HG03280 (cell line): ENCODE measurements around the gene CENPH.
A peak's percentile ranks its signal among the peaks of the same experiment; 100 is the strongest.
"Not testable (repeated sequence)": the region's sequence is repeated elsewhere in the genome, so short reads cannot be mapped to it uniquely, and the experiment has no call there.

Source experiments
- ATAC-seq: cut with Tn5 transposase; IDR thresholded peaks from one replicate; pipeline ENCODE4 v1.9.1; 2021; ENCODE audit warnings: mild to moderate bottlenecking, moderate library complexity; ENCODE audit not compliant: unreplicated experiment

Gene CENPH

DNA sequence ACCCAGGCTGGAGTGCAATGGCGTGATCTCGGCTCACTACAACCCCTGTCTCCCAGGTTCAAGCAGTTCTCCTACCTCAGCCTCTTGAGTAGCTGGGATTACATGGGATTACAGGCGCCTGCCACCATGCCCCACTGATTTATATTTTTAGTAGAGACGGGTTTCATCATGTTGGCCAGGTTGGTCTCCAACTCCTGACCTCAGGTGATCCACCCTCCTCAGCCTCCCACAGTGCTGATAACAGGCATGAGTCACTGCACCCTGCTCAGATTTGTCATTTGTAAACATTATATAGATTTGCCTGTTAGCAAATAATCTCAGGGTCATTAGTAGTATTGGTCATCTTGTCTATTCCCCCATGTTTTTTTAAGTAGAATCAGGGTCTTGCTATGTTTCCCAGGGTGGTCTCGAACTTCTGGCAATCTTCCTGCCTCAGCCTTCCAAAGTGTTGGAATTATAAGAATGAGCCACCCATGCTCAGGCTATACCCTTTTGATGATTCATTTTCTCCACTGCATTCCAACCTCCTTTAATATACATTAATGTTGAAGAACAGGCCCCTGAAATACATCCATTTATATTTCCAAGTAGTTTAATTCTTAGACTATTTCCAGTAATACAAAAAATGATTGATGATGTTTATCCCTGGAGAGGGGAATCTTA is 17.3 kb downstream of the CENPH start:
- ATAC-seq: no peak

DNA sequence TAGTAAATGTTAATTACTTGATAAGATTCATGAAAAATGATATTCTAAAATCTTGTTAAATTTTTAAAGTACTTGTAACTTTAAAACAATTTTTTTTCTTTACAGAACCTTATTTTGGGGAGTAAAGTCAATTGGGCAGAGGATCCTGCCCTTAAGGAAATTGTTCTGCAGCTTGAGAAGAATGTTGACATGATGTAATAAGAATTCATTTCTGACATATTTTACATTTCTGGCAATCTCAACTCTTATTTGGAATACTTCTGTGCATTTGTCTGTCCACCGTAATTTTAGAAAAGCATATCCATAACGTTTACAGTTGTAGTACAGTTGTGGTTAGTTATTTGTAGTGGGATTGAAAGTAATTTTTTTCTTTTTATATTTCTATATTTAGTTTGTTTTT is 20.2 kb downstream of the CENPH start:
- no peak for ATAC-seq

DNA sequence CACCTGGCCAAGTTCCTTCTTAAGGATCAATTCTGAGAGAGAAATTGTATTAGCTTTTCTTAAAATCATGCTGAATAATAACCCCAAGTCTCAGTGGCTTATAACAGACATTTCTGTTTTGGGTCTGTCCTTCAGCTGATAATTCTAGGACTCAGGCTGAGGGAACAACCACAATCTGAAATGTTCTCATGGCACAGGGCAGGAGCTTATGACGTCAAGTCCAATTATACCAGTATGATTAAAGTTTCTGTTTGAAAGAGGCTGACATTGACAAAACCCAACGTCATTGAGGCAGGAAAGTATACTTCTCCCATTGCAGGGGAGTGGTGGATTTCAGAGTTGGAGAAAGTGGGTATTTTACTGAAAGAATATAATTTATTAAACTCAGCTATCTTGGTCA is 21.8 kb downstream of the CENPH start:
- no peak for ATAC-seq

DNA sequence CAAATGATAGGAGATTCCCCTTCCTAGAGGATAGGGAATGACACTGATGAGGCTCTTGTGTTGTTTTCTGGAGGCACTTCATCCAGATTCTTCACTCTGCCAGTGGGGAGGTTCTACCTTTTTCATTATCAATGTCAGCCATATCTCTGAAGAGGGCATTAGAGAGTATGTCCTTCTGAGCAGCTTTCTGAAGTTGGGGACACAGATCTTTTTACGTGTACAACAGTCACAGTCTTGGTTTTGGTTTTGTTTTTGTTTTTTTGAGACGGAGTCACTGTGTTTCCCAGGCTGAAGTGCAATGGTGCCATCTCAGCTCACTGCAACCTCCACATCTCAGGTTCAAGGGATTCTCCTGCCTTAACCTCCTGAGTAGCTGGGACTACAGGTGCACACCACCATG is 22.6 kb downstream of the CENPH start:
- ATAC-seq: no peak

GRCh38 chr5:69213513-69214215 is 24.3 kb downstream of the CENPH start:
- ATAC-seq: no peak

DNA sequence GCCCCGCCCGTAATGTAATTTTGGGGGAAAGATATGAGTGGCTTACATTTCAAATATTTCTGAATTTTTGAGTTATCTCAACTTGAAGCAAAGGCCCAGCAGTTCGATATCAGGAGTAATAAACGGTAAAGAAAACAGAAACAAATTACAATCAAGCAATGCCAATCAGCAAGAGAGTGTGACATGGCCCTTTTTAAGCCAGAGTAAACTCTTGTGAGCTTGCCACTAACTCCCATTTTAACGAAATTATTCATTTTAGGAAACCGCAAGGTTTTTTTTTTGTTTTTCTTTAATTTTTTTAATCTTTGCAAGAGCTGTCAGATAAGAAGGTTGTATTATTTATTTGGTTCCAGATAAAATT is 27.7 kb downstream of the CENPH start:
- no peak for ATAC-seq

DNA sequence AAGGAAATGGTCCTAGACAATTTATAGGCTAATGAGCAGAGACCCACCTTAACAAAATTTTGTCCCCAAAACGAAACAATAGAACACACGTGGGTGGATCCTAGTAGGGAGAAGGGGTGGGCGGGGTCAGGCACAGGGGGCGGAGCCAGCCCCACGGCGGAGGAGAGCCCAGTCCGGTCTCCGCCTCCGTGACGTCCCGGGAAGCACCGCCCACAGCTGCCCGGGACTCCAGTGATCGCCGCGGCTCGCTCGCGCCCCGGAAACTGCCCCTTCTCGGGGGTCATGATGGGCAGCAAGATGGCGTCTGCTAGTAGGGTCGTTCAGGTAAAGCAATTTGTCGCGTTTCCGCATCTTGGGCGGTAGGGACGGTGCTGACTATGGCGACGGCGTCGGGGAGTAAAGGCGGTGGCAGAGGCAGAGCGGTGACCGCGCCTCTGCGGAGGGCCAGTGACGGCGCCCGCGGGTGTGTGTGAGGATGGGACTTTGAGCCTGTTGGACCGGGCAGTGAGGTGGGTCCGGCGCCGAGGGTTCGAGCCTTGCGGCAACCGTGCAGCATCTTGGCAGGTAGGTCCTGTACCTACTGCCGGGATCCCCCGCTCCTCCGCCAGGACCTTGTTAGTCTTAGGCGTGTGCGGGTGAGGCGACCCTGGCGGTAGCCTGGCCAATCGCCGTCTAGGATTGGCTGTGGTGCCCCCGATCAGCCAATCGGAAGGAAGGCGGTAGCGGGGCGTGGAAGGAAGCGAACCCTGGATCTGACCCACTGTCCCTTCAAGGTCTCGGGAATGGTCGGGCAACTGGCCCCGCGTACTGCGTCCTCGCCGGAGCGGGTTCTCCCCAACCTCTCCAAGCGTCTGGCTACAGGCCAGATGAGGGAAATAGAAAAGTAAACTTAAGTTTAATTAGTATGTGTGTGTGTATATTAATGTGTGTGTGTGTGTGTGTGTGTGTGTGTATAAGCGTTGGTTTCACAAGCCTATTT is 28.5 kb downstream of the CENPH start:
- ATAC-seq: peak; percentile 90

GRCh38 chr5:69219939-69220338 is 30.6 kb downstream of the CENPH start:
- ATAC-seq: no peak

DNA sequence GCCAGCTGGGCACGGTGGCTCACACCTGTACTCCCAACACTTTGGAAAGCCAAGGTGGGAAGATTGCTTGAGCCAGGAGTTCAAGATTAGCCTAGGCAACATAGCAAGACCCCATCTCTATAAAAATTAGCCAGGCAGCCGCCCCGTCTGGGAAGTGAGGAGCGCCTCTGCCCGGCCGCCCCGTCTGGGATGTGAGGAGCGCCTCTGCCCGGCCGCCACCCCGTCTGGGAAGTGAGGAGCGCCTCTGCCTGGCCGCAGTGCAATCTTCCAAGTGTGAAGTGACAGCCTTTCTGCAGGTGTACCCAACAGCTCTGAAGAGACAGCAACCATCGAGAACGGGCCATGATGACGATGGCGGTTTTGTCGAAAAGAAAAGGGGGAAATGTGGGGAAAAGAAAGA is 31.0 kb downstream of the CENPH start:
- not testable (repeated sequence) for ATAC-seq

GRCh38 chr5:69220833-69221232 is 31.4 kb downstream of the CENPH start:
- not testable (repeated sequence) for ATAC-seq

- ATAC-seq: no peak
These were observed 35.1 kb downstream of the CENPH start for GRCh38 chr5:69224520-69224919.

- no peak for ATAC-seq
These were observed 36.5 kb downstream of the CENPH start for GRCh38 chr5:69225860-69226259.

DNA sequence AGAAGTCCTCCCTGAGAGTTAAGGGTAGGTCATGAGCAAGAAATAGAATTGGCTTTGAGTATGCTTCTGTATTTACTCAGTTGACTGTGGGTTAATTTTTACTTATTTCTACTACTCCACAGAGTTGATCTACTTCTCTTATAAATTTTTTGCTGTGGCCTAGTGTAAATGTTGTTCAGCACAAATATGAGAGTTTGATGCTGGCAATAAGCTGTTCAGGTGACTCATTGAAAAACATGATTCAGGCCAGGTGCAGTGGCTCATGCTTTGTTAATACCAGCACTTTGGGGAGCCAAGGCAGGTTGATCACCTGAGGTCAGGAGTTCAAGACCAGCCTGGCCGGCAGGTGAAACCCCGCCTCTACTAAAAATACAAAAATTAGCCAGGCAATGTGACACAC is 40.8 kb downstream of the CENPH start:
- no peak for ATAC-seq

DNA sequence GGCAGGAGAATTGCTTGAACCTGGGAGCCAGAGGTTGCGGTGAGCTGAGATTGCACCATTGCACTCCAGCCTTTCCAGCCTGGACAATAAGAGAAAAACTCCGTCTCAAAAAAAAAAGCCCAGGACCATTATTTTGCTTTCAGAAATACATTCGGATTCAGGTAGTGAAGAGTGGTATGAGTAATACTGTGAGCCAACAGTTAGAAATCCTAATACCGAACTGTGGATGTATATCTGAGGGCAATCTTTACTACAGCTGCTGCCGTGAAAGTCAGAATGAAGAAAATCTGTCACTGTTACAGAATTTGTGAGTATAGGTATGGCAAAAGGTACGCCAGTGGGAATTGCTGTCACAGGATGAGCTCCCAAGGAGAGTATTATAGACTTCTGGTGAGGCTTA is 41.9 kb downstream of the CENPH start:
- ATAC-seq: no peak

DNA sequence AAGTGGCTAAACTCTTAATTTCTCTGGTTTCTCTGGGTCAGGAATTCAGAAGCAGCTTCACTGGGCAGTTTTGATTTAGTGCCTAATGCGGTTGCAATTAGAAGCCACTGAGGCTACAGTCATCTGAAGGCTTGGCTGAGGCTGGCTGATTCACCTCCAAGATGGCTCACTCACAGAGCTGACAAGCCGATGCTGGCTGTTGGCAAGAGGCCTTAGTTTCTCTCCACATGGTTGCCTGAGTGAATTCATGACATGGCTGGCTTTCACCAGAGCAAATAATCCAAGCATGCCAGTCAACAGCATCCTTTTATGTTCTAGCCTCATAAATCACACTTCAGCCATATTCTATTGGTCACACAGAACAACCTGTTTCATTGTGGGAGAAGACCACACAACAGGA is 42.5 kb downstream of the CENPH start:
- ATAC-seq: no peak

GRCh38 chr5:69234457-69235268 is 45.3 kb downstream of the CENPH start, which contains the start of gene CDK7:
TSS of gene CDK7 (plus strand) at chr5:69234886. CDS start at chr5:69234976, 90 bp downstream.
- peak; percentile 99 for ATAC-seq

- ATAC-seq: not testable (repeated sequence)
These were observed 47.4 kb downstream of the CENPH start for GRCh38 chr5:69236733-69237132.

GRCh38 chr5:69237877-69238276 is 48.5 kb downstream of the CENPH start:
- ATAC-seq: no peak

DNA sequence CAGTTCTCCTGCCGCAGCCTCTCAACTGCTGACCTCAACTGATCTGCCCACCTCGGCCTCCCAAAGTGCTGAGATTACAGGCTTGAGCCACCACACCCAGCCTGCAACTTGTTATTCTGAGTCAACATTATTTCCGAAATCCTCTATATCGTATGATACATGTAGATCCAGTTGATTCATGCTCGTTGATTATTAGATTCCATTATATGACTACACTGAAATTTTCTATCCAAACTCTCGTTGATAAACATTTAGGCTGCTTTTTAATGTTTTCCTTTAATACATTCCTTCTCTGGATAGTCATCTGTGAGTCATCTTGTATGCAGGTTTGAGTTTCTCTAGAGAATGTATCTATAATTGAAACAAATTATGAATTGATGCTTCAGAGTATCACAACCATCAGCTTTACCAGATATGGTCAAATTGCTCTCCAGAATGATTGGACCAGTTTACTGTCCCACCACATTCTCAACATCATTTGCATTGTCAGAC is 49.4 kb downstream of the CENPH start:
- no peak for ATAC-seq

DNA sequence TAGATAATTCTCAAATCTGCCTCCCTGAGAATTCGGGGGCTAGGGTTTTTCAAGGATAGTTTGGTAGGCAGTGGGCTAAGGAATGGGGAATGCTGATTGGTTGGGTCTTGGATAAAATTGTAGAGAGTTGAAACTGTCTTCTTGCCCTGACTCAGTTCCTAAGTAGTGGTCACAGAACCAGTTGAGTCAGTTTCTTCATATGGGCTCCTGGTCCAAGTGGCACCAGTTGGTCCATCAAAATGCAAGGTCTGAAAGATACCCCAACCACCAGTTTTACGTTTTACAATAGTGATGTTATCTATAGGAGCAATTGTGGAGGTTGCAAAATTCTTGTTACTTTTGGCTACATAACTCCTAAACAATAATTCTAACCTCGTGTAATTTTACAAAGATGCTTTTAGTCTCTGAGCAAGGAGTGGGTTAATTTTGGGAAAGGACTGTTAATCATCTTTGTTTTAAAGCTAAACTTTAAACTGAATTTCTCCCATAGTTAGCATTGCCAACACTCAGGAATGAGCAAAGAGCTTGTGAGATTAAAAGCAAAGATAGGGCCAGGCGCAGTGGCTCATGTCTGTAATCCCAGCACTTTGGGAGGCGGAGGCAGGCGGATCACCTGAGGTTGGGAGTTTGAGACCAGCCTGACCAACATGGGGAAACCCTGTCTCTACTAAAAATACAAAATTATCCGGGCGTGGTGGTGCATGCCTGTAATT is 53.0 kb downstream of the CENPH start:
- no peak for ATAC-seq
